GM12878 (cell line): Measurements from ENCODE around the gene FAM184B. TPM values are rescaled to one million over a fixed set of nuclear protein-coding genes. Genes with fewer than 3 reads are reported as not detected.

ENCODE experiments used
- BMI1 ChIP-seq: fragments of 450-650 bp; IDR thresholded peaks from 2 replicates; pipeline ENCODE4 v1.6.1; 2016; ENCODE audit warnings: mild to moderate bottlenecking, moderate library complexity, borderline replicate concordance
- CHD2 ChIP-seq: IDR thresholded peaks from 2 replicates; pipeline ENCODE4 v1.6.1; 2011; ENCODE audit warnings: low read depth, low read length, improper control_type of control experiment, borderline replicate concordance
- CTCF ChIP-seq, 3 experiments: IDR thresholded peaks in 2 of 3; conservative IDR thresholded peaks in 1 of 3; 2 replicates each; pipeline ENCODE4 v1.5.1; 2011; ENCODE audit warnings: low read depth in 3 of 3, low read length in 3 of 3, mild to moderate bottlenecking in 3 of 3, control low read depth in 2 of 3, moderate library complexity in 2 of 3, inconsistent platforms in 1 of 3, mixed read lengths in 1 of 3; ENCODE audit not compliant: control insufficient read depth in 2 of 3, insufficient read depth in 1 of 3; ENCODE audit errors: extremely low read depth in 1 of 3
- E2F8 ChIP-seq: fragments of 450-650 bp; IDR thresholded peaks from 2 replicates; pipeline ENCODE4 v1.6.1; 2018; ENCODE audit warnings: mild to moderate bottlenecking, low read depth, moderate library complexity; ENCODE audit not compliant: partially characterized antibody
- HCFC1 ChIP-seq: fragments of 150-350 bp; IDR thresholded peaks from 2 replicates; pipeline ENCODE4 v1.6.1; 2014; ENCODE audit warnings: low read length
- IKZF1 ChIP-seq: fragments of 450-650 bp; conservative IDR thresholded peaks from 2 replicates; pipeline ENCODE4 v1.6.1; 2017; ENCODE audit warnings: antibody characterized with exemption, mild to moderate bottlenecking
- PAX5 ChIP-seq: IDR thresholded peaks from 2 replicates; pipeline ENCODE4 v1.6.1; 2011; ENCODE audit warnings: low read depth, low read length, borderline replicate concordance
- POLR2AphosphoS5 ChIP-seq: IDR thresholded peaks from 2 replicates; pipeline ENCODE4 v1.6.1; 2011; ENCODE audit warnings: mild to moderate bottlenecking, low read length, inconsistent platforms
- RB1 ChIP-seq: fragments of 450-650 bp; formaldehyde crosslinking; IDR thresholded peaks from 2 replicates; pipeline ENCODE4 v1.6.1; 2017; ENCODE audit warnings: mild to moderate bottlenecking, borderline replicate concordance
- polyA plus RNA-seq, 11 experiments: library from polyadenylated mRNA; depleted of rRNA in 4 of 11; unstranded in 6 of 11; stranded (reverse) in 5 of 11; fragments of >200 nt; fragmentation: Nextera tagmentation in 4 of 11; fragmentation: Illumina TruSeq in 1 of 11; extraction: Ambion mirVana in 4 of 11; extraction: Trizol in 1 of 11; gene quantifications; 1 replicate in 1 of 11; 2 replicates in 10 of 11; pipeline versions ENCODE4 v1.2.1 to v1.2.3, GENCODE V29; 2011 to 2016; ENCODE audit warnings: inconsistent platforms in 2 of 11, missing spikeins in 2 of 11, low read depth in 1 of 11
- total RNA-seq, 4 experiments: library from RNA; depleted of rRNA in 3 of 4; stranded (reverse); fragments of >200 nt in 3 of 4; fragmentation: Illumina TruSeq in 1 of 4; extraction: Trizol in 1 of 4; gene quantifications; 2 replicates each; pipeline versions ENCODE4 v1.2.1 to v1.2.3, GENCODE V29; 2013 to 2021
- TF ChIP-seq, protein P1 (sequence below): IDR thresholded peaks from 2 replicates; pipeline ENCODE4 v1.6.1; 2012; ENCODE audit warnings: low read length, inconsistent platforms
- TF ChIP-seq, protein P2 (sequence below): IDR thresholded peaks from 2 replicates; pipeline ENCODE4 v1.6.1; 2012; ENCODE audit warnings: low read depth, low read length, improper control_type of control experiment
- TF ChIP-seq, protein P3 (sequence below): fragments of 450-650 bp; IDR thresholded peaks from 2 replicates; pipeline ENCODE4 v1.6.1; 2017; ENCODE audit warnings: mild to moderate bottlenecking, low read depth, inconsistent platforms; ENCODE audit not compliant: poor library complexity, severe bottlenecking
- TF ChIP-seq, protein P4 (sequence below): fragments of 450-650 bp; IDR thresholded peaks from 2 replicates; pipeline ENCODE4 v1.6.1; 2017; ENCODE audit warnings: mild to moderate bottlenecking, moderate library complexity

The FAM184B gene
- total and polyA plus RNA-seq, 10 of the 15 experiments (the other 5 are each of a cell fraction or from before 2014, with no cell fraction given): under 0.01 TPM; not detected in 9

GRCh38 chr4:17810260-17811077 is 29.0 kb upstream of the FAM184B start, which contains the start of the genes DCAF16 and NCAPG (continued):
- TF ChIP-seq, protein P1, sequence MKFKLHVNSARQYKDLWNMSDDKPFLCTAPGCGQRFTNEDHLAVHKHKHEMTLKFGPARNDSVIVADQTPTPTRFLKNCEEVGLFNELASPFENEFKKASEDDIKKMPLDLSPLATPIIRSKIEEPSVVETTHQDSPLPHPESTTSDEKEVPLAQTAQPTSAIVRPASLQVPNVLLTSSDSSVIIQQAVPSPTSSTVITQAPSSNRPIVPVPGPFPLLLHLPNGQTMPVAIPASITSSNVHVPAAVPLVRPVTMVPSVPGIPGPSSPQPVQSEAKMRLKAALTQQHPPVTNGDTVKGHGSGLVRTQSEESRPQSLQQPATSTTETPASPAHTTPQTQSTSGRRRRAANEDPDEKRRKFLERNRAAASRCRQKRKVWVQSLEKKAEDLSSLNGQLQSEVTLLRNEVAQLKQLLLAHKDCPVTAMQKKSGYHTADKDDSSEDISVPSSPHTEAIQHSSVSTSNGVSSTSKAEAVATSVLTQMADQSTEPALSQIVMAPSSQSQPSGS: peak; percentile 70; the same call in 1 of the 2 replicates
- TF ChIP-seq, protein P2, sequence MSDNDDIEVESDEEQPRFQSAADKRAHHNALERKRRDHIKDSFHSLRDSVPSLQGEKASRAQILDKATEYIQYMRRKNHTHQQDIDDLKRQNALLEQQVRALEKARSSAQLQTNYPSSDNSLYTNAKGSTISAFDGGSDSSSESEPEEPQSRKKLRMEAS: peak; percentile 49; the same call in 1 of the 2 replicates
- TF ChIP-seq BMI1 (no peak), CHD2 (peak; percentile 100), POLR2AphosphoS5 (peak; percentile 96), E2F8 (peak; percentile 85), HCFC1 (peak; percentile 19; the same call in 1 of the 2 replicates), IKZF1 (peak; percentile 59), CTCF (IDR thresholded peaks at IDR 0.05 in 2 of 3, conservative IDR thresholded peaks at IDR 0.05 in 1 of 3; ENCODE audit: control insufficient read depth in 2 of 3, extremely low read depth in 1 of 3, insufficient read depth in 1 of 3, low read depth in 3 of 3, low read length in 3 of 3) (0 out of 6 replicates have a peak, but pooled peaks of 1 of the 3 experiments have one; percentile 1), PAX5 (peak; percentile 29; the same call in 1 of the 2 replicates), RB1 (peak; percentile 95; the same call in 1 of the 2 replicates)
- TF ChIP-seq, protein P3, sequence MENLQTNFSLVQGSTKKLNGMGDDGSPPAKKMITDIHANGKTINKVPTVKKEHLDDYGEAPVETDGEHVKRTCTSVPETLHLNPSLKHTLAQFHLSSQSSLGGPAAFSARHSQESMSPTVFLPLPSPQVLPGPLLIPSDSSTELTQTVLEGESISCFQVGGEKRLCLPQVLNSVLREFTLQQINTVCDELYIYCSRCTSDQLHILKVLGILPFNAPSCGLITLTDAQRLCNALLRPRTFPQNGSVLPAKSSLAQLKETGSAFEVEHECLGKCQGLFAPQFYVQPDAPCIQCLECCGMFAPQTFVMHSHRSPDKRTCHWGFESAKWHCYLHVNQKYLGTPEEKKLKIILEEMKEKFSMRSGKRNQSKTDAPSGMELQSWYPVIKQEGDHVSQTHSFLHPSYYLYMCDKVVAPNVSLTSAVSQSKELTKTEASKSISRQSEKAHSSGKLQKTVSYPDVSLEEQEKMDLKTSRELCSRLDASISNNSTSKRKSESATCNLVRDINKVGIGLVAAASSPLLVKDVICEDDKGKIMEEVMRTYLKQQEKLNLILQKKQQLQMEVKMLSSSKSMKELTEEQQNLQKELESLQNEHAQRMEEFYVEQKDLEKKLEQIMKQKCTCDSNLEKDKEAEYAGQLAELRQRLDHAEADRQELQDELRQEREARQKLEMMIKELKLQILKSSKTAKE: no peak
- TF ChIP-seq, protein P4, sequence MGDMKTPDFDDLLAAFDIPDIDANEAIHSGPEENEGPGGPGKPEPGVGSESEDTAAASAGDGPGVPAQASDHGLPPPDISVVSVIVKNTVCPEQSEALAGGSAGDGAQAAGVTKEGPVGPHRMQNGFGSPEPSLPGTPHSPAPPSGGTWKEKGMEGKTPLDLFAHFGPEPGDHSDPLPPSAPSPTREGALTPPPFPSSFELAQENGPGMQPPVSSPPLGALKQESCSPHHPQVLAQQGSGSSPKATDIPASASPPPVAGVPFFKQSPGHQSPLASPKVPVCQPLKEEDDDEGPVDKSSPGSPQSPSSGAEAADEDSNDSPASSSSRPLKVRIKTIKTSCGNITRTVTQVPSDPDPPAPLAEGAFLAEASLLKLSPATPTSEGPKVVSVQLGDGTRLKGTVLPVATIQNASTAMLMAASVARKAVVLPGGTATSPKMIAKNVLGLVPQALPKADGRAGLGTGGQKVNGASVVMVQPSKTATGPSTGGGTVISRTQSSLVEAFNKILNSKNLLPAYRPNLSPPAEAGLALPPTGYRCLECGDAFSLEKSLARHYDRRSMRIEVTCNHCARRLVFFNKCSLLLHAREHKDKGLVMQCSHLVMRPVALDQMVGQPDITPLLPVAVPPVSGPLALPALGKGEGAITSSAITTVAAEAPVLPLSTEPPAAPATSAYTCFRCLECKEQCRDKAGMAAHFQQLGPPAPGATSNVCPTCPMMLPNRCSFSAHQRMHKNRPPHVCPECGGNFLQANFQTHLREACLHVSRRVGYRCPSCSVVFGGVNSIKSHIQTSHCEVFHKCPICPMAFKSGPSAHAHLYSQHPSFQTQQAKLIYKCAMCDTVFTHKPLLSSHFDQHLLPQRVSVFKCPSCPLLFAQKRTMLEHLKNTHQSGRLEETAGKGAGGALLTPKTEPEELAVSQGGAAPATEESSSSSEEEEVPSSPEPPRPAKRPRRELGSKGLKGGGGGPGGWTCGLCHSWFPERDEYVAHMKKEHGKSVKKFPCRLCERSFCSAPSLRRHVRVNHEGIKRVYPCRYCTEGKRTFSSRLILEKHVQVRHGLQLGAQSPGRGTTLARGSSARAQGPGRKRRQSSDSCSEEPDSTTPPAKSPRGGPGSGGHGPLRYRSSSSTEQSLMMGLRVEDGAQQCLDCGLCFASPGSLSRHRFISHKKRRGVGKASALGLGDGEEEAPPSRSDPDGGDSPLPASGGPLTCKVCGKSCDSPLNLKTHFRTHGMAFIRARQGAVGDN: peak; percentile 85
